GM21381 (cell line): ENCODE data around the gene IL21.

ENCODE experiments used
- ATAC-seq: cut with Tn5 transposase; IDR thresholded peaks from one replicate; pipeline ENCODE4 v1.9.1; 2021; ENCODE audit warnings: mild to moderate bottlenecking, moderate library complexity; ENCODE audit not compliant: unreplicated experiment

IL21 gene

DNA sequence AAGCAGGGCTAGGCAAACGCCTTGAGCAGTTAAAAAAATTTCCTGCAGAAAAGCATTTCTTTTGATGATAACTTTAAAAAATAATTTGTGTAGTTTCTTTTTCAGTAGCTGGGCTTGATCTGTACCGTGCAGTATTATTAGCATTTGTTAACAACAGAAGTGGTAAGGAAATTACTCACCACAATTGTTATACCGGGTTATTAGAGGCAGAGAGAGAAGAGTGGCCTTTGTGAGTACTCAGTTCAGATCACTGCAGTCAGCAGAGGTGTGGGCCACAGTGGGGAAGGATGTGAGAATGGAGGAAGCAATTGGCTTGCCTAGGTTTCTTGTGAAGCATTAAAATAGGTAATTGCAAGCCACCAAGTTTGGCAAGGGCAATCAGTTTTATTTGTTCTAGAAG is 14.3 kb upstream of the IL21 start:
- no peak for ATAC-seq

DNA sequence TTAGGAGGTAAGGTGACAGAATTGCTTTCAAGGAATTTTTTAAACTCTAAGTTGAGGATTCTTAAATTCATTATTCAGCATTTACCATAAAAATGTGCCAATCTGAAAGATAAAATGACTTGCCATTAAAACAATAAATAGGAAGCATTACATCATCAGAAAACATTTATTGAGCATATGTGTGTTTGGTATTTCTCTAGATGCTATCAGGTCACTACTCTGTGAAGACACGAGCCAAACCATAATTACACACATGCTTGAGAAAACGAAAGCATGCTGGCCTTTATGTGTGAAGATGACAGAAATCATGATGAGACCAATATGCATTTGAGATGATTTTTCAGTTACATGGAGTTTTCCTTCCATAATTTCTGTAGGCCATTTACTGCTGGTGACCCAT is 12.3 kb upstream of the IL21 start:
- ATAC-seq = no peak

DNA sequence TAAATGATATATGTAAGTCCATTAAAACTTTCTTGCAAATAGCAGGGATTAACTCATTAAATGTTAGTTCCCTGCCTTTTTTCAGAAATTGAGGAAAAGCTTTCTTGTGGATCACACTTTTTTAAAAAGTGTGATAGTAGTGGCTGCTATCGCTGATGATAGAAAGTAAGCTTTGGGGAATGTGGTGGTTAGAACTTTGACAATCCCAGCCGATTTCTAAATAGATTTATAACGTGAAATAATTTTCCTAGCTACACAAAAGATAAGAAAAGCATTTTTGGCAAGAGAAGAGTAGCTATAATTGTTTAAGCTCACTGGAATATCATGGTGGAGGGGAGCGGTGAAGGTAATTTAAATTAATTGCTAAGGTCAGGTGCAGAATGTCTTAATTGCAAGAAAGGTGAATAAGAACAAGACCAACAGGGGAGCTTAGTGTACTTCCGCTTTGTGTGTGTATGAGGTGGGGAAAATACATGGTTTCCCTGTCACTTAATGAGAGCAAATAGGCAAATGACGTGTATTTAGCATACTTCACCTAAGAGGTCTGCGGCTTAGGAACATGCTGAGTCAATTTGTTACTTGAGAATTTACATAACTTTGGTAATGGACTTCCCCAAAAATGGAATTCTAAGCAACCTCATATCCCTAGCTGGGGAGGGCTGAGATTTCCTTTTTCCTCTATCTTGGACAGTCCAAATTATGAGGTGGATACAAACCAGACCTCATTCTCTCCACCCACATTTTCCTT is 11.7 kb upstream of the IL21 start:
- peak; percentile 72 for ATAC-seq

DNA sequence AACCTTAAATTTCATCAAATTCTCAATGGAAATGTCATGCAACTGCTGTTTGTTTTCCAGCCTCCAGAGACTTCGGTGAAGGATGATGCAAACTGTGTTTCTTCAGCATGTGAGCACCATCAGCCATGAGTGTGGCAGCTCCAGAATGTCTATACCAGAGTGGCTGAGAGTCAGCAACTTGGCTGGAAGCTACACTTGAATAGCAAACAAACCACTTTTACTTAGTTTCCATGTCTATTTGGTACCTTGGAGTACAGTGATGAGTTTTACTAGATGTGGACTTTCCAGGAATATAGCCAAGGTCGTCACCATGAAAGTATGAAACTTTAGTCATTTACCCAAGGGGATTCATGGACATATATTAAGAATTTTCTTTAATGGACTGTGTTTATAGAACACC is 4.3 kb upstream of the IL21 start:
- ATAC-seq = no peak

DNA sequence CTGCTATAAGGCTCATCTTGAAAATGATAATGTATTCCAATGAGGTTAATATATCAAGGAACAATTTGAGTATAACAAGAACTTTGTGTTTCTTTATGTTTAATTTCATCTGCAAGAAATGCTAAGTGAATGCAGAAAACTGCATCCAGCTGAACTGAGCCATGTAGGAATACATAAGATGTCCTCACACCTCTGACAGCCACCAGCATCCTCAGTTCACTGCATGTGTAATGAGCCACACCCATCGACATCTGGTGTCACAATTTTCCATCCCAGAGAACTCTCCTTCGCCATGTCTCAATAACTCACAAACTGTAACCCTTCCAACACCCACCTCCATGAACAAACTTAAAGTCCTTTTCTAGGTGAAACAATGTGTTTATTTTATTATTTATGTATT is 3.3 kb upstream of the IL21 start:
- ATAC-seq = no peak

DNA sequence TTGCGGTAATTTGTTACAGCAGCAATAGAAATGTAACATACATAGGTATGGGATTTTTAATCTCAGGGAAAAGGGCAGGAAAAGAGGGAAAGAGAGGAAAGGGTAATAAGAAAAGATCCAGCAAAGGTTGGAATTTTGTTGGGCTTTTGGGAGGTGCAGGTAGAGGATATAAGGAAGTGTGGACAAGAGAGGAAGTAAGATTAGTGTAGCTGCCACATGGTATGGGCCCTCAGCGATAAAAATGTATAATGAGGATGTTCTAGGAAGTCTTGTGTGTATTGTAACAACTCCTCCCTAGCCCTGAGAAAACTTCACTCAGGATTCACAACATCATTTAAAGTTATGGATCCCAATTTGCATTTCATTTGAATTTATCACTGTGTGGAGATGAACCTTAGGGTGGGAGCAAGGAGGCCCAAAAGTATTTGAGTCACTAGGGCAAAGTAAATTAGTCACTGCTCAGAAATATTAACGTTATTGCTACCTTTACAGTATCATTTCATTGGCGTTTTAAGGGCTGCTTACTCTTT is 2.8 kb upstream of the IL21 start:
- ATAC-seq = no peak

DNA sequence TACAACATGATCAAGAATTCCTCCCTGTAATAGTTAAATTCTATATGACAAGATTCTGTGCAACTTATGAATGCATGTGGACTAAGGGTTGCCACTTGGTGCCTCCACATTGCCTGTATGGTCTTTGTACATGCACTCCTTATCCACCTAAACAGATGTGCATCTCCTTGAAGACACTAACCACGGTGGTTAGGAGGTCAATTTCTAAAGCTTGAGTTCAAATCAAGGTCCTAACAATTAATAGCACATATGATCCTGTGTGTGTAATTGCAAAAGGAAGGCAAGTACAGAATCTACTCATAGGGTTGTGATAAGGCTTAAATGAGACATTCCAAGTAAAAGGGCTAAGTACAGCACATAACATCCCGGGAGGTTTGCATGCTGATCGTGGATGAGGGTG is 1.5 kb upstream of the IL21 start:
- ATAC-seq = no peak

DNA sequence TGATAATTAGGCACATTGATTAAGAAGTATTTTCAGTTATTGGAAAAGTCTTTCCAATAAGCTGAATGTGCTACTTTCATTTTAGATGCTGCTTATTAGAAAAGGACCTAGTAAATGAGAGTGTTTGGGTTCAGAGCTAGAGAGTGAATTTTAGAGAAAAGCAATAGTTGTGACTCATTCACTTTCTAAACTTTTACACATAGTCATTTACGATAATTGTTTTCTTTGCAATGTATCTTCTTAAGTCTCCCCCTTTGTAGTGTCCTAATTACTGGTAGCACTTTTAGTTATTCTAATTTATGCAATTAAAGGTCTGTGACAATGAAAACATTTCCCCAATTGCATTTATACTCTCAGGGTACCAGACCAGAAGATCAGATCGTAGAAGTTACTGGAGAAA is 1.3 kb downstream of the IL21 start:
- no peak for ATAC-seq

DNA sequence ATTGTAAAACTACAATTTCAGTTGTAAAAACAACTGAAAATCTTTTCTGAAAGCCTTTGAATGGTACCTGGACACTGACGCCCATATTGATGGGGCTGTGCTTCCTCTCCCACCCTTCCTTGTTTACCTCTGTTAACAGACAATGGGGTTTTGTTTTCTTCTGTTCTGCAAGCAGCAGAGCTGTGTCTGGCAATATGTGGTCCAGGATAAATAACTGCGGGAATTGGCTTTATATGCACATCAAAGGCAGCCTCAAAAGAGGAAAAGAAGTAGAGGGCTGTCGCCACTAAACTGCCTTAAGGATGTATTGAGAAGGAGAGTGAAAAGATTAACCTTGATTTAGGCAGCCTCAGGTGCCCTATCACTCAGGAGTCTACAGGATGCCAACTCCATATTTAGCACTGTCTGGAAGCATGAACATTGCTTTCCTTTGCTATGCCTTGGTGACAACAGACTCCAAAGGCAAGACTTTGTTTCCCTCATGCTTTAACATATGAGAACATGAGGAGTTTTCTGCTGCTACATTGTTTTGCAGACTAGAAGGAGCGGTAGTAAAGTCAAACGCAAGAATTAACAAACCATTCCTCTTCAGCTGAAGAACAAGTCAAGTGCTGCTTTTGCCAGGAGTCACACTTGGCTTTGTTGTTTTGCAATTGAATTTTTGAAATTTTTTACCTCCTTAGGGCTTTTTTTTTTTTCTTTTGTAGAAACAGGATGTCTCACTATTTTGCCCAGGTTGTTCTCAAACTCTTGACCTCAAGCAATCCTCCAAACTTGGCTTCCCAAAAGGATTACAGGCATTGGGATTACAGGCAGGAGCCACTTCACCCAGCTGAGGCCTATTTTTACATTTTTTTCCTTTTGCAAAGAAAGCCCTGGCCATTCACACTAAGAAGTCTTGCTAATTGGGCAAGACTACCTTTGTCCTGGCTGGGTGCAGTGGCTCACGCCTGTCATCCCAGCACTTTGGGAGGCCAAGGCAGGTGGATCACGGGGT is 3.0 kb downstream of the IL21 start:
- ATAC-seq = no peak

DNA sequence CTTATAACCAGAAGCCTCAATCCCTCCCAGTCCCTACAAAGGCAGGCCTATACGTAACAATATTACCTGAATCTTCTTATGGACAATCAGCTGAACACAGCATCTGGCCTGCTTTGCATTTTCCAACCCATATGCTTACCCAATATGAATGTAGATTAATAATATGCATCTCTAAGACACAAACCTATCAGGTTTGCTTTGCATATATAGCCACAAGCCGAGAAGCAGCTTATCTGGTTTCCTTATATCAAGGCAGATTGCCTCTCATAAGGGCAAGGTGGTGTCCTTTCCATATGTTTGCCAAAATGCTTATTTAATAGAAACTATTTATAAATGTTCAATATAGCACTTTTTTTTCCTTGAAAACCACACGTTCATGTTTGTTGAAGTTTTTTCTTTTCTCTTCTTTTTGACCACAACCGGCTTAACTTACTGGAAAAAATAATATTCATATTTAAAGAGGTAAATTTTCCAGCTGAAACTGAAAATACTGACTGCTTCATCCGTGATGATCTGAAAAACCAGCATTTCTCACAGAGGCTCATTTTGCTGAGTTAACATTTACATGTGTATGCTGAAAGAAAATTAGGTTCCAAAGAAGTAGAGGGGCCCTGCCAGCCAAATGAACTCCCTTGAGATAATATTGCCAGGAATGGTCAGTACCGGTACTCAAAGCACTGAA is 3.8 kb downstream of the IL21 start:
- no peak for ATAC-seq

DNA sequence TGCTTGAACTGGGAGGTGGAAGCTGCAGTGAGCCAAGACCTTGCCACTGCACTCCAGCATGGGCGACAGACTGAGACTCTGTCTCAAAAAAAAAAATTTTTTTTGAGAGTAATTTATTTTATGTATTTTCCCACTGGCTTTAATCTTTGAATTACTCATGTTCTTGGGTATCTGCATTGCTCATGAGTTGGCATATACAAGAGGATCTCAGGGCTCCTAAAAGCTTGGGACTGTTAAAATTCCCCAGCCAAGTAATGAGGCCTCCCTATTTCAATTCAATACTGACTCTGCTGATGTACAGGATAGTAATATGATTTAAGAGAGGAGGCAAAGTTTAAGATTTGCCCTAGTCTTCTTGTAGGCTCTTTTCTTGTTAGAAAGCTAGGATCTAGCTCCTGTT is 6.2 kb downstream of the IL21 start:
- ATAC-seq = no peak

DNA sequence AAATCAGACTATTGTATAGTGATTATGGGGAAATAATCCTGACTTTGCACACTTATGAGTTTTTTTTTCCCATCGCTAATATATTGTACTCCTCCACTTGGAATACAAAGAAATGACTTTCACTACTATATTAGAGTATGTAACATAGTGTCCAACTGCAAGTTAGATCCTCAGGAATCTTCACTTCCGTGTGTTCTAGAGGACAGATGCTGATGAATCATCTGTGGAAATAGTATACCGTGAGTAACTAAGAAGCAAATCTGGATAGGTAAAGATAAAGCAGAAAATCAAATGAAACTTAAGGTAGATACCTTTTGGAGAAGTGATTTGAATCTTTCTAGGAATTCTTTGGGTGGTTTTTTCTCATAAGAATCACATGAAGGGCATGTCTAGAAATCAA is 8.3 kb downstream of the IL21 start:
- no peak for ATAC-seq

DNA sequence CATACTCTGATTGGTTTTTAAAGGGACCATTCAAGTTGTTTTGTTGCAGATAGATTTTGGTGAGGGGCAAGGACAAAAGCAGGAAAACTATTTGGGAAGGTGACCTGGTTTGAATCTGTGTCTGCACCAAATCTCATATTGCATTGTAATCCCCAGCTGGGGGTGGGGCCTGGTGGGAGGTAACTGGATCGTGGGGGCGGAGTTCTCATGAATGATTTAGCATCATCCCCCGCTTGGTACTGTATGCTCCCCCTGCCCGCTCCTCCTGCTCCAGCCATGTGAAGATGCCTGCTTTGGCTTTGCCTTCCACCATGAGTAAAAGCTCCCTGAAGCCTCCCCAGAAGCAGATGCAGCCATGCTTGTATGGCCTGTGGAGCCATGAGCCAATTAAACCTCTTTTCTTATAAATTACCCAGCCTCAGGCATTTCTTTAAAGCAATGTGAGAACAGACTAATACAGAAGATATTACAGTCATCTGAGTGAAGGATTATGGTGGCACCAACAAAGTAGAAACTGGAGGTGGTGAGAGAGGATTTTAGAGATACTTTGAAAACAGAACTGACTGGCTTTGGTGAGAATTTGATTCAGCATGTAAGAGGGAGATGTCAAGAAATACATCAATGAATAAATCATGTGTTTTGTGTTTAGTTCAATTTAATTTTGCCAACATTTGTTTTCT is 14.4 kb downstream of the IL21 start:
- ATAC-seq = no peak

DNA sequence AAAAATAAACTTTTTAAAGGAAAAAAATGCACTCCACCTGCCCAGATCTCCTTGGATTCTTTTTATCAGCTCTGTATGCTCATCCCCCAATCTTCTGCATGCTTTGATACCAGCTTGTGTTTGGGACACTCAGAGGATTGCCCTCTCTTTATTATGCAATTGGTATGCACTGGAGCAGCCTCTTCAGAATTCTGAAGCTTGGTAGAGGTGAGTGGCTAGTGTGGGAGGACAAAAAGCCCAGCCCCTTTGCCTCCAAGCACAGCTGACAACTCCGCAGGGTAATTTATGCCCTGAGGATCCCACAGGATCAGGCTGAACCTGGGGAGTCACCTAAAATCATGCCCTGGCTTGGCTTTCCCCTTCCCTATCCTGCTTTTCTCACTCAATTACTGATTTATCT is 16.7 kb downstream of the IL21 start:
- ATAC-seq = no peak

DNA sequence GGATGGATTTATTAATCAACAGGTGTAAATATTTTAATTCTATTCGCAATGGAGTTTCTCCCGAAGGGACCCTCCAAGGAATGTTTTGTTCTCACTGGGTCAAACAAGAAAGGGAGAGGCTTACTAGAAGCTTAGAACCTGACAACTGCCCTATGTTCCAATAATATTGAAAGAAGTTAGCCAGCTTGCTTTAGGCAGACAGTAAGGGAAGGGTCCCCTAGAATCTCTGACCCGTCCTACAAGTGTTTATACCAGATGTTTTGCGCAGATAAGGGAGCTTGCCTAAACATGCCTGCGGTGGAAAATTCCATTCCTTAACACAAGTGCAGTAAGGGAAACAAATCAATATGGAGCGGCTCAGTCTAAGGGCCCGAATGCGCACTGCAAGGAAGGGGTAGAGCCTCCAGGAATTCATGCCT is 17.7 kb downstream of the IL21 start:
- ATAC-seq = no peak

DNA sequence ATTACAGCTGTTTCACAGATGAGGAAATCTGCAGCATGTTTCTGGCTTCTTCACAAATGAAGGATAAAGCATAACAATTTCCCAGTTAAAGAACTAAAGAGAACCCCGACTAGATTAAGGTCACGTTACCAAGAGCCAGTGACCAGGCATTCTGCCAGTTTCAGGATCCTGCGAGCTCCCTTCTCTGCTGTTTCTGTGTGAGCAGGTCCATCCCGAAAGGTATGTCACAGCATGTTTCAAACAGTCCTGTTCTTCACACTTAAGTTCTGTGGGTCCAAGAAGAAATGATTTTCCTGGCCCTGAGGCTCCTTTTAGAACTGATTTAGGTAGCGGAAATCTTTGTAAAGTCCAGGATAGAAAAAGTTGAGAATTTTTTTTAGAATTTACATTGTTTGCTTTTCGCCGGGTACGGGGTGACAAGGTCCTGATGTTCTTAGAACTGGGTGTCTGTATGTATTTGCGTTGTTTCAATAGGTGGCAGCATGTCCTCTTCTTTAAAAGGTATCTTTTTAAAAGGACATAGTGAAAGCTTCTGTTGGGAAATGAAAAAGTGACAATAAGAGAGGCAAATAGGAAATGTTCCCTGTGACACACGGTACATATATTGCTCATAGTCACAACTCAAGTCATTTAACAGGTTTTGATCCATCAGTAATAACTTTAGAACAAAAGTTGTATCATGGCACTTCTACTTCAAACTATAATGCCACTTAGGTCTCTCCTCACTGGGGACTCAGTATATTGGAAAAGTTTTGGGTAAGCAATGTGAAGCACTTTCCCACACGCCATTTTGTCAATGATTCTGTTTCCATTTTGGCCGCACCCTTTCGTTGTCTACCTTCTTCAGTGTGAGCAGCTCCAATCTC is 18.4 kb downstream of the IL21 start:
- no peak for ATAC-seq

DNA sequence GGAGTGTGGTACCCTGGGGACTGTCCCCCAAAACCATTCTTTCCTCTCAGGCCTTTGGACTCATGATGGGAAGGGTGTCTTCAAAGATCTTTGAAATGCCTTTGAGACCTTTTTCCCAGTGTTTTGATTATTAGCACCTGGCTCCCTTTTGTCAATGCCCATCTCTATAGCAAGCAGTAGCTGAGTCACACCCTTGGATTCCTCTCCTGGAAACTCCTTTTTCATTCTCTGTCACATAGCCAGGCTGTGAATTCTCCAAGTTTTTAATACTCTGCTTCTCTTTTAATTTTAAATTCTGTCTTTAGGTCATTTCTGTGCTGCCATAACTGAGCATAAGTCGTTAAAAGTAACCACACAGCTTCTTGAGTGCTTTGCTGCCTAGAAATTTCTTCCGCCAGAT is 29.7 kb downstream of the IL21 start:
- no peak for ATAC-seq

DNA sequence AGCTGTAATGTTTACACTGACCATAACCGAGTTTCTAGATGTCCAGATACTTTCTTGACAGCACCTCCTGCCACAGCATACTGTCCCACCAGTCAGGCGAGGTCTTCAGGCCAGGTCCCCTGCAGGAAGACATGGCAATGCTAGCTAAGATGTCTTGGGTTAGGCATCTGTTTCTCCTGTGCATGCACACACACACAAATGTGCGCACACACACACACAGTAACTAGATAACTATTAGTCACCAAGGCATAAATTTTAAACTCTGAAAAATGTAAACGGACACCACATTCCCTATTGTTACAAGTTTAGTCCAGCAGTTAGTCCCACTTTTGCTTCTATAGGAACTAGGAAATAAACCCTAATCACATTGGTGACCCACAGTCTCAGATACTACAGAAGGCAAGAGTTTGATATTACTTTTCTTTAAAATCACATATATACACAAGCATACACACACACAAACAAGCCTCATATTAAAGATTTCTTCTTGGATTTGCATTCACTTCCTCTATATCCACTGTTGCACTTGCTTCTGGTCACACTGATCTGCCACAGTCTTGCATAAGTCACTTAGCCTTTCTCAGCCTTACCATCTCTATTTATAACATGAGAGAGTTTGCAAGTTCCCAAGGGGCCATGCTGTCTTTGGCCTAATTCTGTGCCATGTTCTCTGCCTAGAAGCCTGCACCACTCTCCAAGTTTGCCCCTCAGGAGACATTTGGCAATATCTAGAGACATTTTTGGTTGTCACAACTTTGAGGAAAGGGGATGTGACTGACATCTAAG is 32.2 kb downstream of the IL21 start:
- no peak for ATAC-seq

DNA sequence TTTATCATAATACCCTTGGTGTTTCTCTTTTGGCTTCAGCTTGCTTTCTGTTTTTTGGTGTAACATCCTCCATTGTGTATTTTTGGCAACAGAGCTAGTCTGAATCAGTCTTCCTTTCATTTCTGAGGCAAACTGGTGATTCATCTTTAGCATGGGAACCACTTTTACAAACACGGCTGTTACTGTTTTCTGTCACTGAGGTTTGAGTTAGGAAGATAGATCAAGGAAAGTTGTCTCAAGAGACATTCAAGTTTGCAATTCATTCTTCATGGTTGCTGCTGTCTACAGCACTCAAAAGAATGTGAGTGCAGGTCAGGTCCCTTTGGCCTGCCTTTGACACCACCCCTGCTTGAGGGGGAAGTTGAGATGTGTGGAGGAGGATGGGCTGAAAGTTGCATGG is 36.3 kb downstream of the IL21 start:
- ATAC-seq = no peak
